HepG2 (cell line): ENCODE measurements around the gene ATM. TPM values are rescaled to one million over a fixed set of nuclear protein-coding genes. Genes with fewer than 3 reads are reported as not detected.

Experiments used
- ATAC-seq: fragments of 200-7000 bp; cut with Tn5 transposase; 3 replicates; pipeline ENCODE4 v1.9.1; 2020; ENCODE audit warnings: mild to moderate bottlenecking, moderate library complexity
- BruUV-seq: library from RNA; stranded (reverse); fragments of 400-500 nt; replicated peaks from 2 replicates; lab custom pipeline; 2021; lab: Mats Ljungman, UMichigan
- CTCF ChIA-PET: fragments of 300-600 bp; formaldehyde crosslinking; extraction: SDS; loops from one replicate; lab custom pipeline; 2021; ENCODE audit warnings: low total read pairs, inconsistent platforms, low intra/inter-chr PET ratio; lab: Yijun Ruan, JAX
- POLR2A ChIA-PET: fragments of 350-600 bp; sonication (Branson Sonifier 250); formaldehyde crosslinking; loops from one replicate; lab custom pipeline; 2020; ENCODE audit warnings: antibody characterized with exemption, inconsistent platforms; lab: Yijun Ruan, JAX
- DNase-seq: peaks from one replicate; pipeline ENCODE4 v3.0.0-alpha.2; 2015; ENCODE audit warnings: low spot score
- FAIRE-seq: peaks from 3 replicates; lab custom pipeline; 2011; peaks lifted over from hg19 to GRCh38; lab: Jason Lieb, UNC
- H2AFZ ChIP-seq: one replicate; pipeline ENCODE4 v1.6.1; 2011; ENCODE audit warnings: low read length, inconsistent platforms
- H3K27ac ChIP-seq: fragments of 300-600 bp; 3 replicates; pipeline ENCODE4 v1.8.0; 2011; ENCODE audit warnings: mixed run types, mild to moderate bottlenecking, mixed read lengths, low read length, inconsistent platforms; ENCODE audit not compliant: insufficient read depth; ENCODE audit errors: extremely low read length
- H3K27me3 ChIP-seq, 2 experiments: fragments of 200-600 bp in 1 of 2; 2 replicates in 1 of 2; 3 replicates in 1 of 2; pipeline versions ENCODE4 v1.6.0 to v1.8.0; 2011; ENCODE audit warnings: low read length in 2 of 2, mild to moderate bottlenecking in 2 of 2, moderate library complexity in 2 of 2, inconsistent platforms in 1 of 2; ENCODE audit not compliant: insufficient read depth in 2 of 2, control insufficient read depth in 1 of 2
- H3K36me3 ChIP-seq, 2 experiments: fragments of 200-600 bp in 1 of 2; replicated peaks in 1 of 2; 2 replicates in 1 of 2; 3 replicates in 1 of 2; pipeline versions ENCODE4 v1.5.1 to v1.8.0; 2011; ENCODE audit warnings: low read length in 2 of 2, inconsistent platforms in 1 of 2; ENCODE audit not compliant: insufficient read depth in 2 of 2, control insufficient read depth in 1 of 2
- H3K4me1 ChIP-seq: 2 replicates; pipeline ENCODE4 v1.5.1; 2012; ENCODE audit warnings: low read length, inconsistent platforms; ENCODE audit not compliant: insufficient read depth
- H3K4me2 ChIP-seq: 2 replicates; pipeline ENCODE4 v1.6.0; 2011; ENCODE audit warnings: low read depth, low read length, inconsistent platforms
- H3K4me3 ChIP-seq, 3 experiments: fragments of 200-600 bp in 1 of 3; sonication (generic), shearing (Covaris generic) in 1 of 3; replicated peaks in 1 of 3; 2 replicates each; pipeline ENCODE4 v1.5.1; 2011 to 2016; ENCODE audit warnings: low read length in 3 of 3, inconsistent platforms in 2 of 3, low read depth in 2 of 3, mild to moderate bottlenecking in 2 of 3, control low read depth in 1 of 3, mixed read lengths in 1 of 3; ENCODE audit not compliant: insufficient read depth in 1 of 3
- H3K79me2 ChIP-seq: one replicate; pipeline ENCODE4 v1.6.1; 2011; ENCODE audit warnings: low read length, inconsistent platforms; ENCODE audit not compliant: insufficient read depth
- H3K9ac ChIP-seq: 2 replicates; pipeline ENCODE4 v1.6.0; 2011; ENCODE audit warnings: mild to moderate bottlenecking, low read depth, low read length, inconsistent platforms; ENCODE audit not compliant: insufficient read depth
- H3K9me3 ChIP-seq: 2 replicates; pipeline ENCODE4 v1.5.1; 2012; ENCODE audit warnings: mild to moderate bottlenecking, low read length
- H4K20me1 ChIP-seq: 2 replicates; pipeline ENCODE4 v1.6.0; 2011; ENCODE audit warnings: inconsistent platforms, mild to moderate bottlenecking, low read length, moderate library complexity; ENCODE audit not compliant: insufficient read depth
- AFF4 ChIP-seq: sonication (generic); formaldehyde crosslinking; IDR thresholded peaks from 2 replicates; pipeline ENCODE4 v1.4.0; 2020; ENCODE audit warnings: missing genetic modification reagents
- ATF7-NPFF ChIP-seq: sonication (generic); formaldehyde crosslinking; IDR thresholded peaks from 2 replicates; pipeline ENCODE4 v1.8.1; 2023; ENCODE audit warnings: mild to moderate bottlenecking, low read depth, missing genetic modification reagents, moderate library complexity
- IKZF1 ChIP-seq: fragments of 450-650 bp; IDR thresholded peaks from 2 replicates; pipeline ENCODE4 v1.7.1; 2016
- MAFK ChIP-seq, 2 experiments: IDR thresholded peaks in 1 of 2; conservative IDR thresholded peaks in 1 of 2; 2 replicates each; pipeline ENCODE4 v1.6.1; 2011; ENCODE audit warnings: improper control_type of control experiment in 2 of 2, low read length in 2 of 2
- MED1 ChIP-seq: sonication (generic); formaldehyde crosslinking; IDR thresholded peaks from 2 replicates; pipeline ENCODE4 v1.4.0; 2020; ENCODE audit warnings: missing genetic modification reagents
- PRPF4 ChIP-seq: fragments of 200-400 bp; formaldehyde crosslinking; IDR thresholded peaks from 2 replicates; pipeline ENCODE4 v1.6.1; 2016; ENCODE audit warnings: low read length, low read depth; ENCODE audit not compliant: poor library complexity, severe bottlenecking
- RCOR2 ChIP-seq: IDR thresholded peaks from 2 replicates; pipeline ENCODE4 v1.6.1; 2016; ENCODE audit warnings: missing biosample characterization, missing genetic modification reagents
- SATB2 ChIP-seq: sonication (generic); formaldehyde crosslinking; IDR thresholded peaks from 2 replicates; pipeline ENCODE4 v1.5.0; 2020; ENCODE audit warnings: missing genetic modification reagents
- SRSF9 ChIP-seq: fragments of 200-400 bp; formaldehyde crosslinking; IDR thresholded peaks from 2 replicates; pipeline ENCODE4 v1.6.1; 2018; ENCODE audit warnings: borderline replicate concordance, mild to moderate bottlenecking, low read depth, low read length; ENCODE audit not compliant: insufficient read depth, poor library complexity, severe bottlenecking
- ZFP62 ChIP-seq: sonication (generic); formaldehyde crosslinking; IDR thresholded peaks from 2 replicates; pipeline ENCODE4 v1.4.0; 2020; ENCODE audit warnings: missing genetic modification reagents
- ZMAT3 ChIP-seq: sonication (generic); formaldehyde crosslinking; conservative IDR thresholded peaks from 2 replicates; pipeline ENCODE4 v1.7.0; 2021; ENCODE audit warnings: missing genetic modification reagents
- ZNF33A ChIP-seq: sonication (generic); formaldehyde crosslinking; IDR thresholded peaks from 2 replicates; pipeline ENCODE4 v1.5.1; 2020; ENCODE audit warnings: missing genetic modification reagents, mild to moderate bottlenecking, moderate library complexity, borderline replicate concordance
- ZNF564 ChIP-seq: sonication (generic); formaldehyde crosslinking; IDR thresholded peaks from 2 replicates; pipeline ENCODE4 v1.8.1; 2023; ENCODE audit warnings: mild to moderate bottlenecking, missing genetic modification reagents
- ZNF576 ChIP-seq: sonication (generic); formaldehyde crosslinking; IDR thresholded peaks from 2 replicates; pipeline ENCODE4 v1.4.0; 2020; ENCODE audit warnings: mild to moderate bottlenecking, missing genetic modification reagents
- WGBS: methylation state at CpG from one replicate; pipeline ENCODE4 v1.1.6; 2017; ENCODE audit warnings: low lambda C conversion rate; 5-methylcytosine and 5-hydroxymethylcytosine counted together
- in situ Hi-C: cut with HindIII; loops from 2 replicates; pipeline ENCODE4 v1.10.0; 2017; ENCODE audit warnings: low pct_unique_long_range_greater_than_20kb; ENCODE audit not compliant: extremely low pct_ligation_motif_present
- intact Hi-C: fragments of 100-400 bp; cut with micrococcal nuclease; formaldehyde crosslinking; loops from one replicate; pipeline ENCODE4 v1.10.0; 2022; ENCODE audit not compliant: unreplicated experiment
- polyA plus RNA-seq, 8 experiments: library from polyadenylated mRNA; depleted of rRNA in 3 of 8; stranded (reverse) in 7 of 8; unstranded in 1 of 8; fragments of >200 nt; fragmentation: Illumina TruSeq in 4 of 8; extraction: Trizol in 4 of 8; gene quantifications; 2 replicates each; pipeline versions ENCODE4 v1.2.1 to v1.2.3, GENCODE V29; 2011 to 2016; ENCODE audit warnings: low read depth in 4 of 8, missing spikeins in 1 of 8, mixed read lengths in 1 of 8; ENCODE audit not compliant: insufficient read depth in 1 of 8
- total RNA-seq, 5 experiments: library from RNA; depleted of rRNA; stranded (reverse); fragments of >200 nt; fragmentation: Illumina TruSeq; extraction: Trizol; gene quantifications; 2 replicates each; pipeline ENCODE4 v1.2.3, GENCODE V29; 2016; ENCODE audit warnings: low read depth in 1 of 5
- TF ChIP-seq, protein P1 (sequence below): sonication (generic); formaldehyde crosslinking; conservative IDR thresholded peaks from 2 replicates; pipeline ENCODE4 v1.8.0; 2022; ENCODE audit warnings: missing genetic modification reagents
- TF ChIP-seq, protein P2 (sequence below): sonication (generic); formaldehyde crosslinking; IDR thresholded peaks from 2 replicates; pipeline ENCODE4 v1.5.0; 2020; ENCODE audit warnings: missing genetic modification reagents

ATM gene
- total and polyA plus RNA-seq, 2 of the 13 experiments (the other 11 are each of a cell fraction or from before 2014, with no cell fraction given), result 40.0 to 71.6 TPM

GRCh38 chr11:108223348-108224149 is 682 bp downstream of the ATM start (continued):
- TF ChIP-seq AFF4 (CRISPR knock-in tag), result no peak
- TF ChIP-seq, all 625 proteins: peak for 34

DNA sequence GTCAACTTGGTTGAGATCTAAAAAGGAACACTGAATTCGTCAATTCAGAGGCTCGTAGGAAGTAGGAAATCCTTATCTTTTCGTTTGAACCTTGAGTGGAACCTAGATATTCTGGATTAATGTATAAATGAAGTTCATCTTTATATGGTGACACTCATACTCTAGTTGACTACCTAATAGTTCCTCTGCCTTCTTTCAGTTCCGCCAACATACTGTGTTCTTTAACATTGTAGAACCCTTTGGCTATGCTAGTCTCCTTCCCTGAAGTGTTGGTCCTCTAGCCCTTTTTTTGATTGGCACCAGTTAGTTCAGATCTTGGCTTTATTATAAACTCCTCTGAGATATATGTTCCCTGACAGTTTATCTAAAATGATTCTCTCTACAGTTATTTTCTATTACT is 1.5 kb downstream of the ATM start:
- Histone ChIP-seq H3K27ac (peak overlapping the region; percentile 94), H3K4me1 (peaks cover 45% of the 10 kb centered on the region), H3K79me2 (peaks cover 70% of the 10 kb centered on the region), H4K20me1 (no peaks in the 10 kb centered on the region), H3K4me2 (peak overlapping the region; percentile 89), H3K36me3 (peaks cover 0 to 10% of the 10 kb centered on the region in 2 experiments; a peak in 3 of 5 replicates), H3K9ac (peak overlapping the region; percentile 85), H3K4me3 (peak overlapping the region; percentile 79 to 91 (median 86); a peak in 5 of 6 replicates), H3K27me3 (peaks cover 0 to 2% of the 10 kb centered on the region in 2 experiments; a peak in 1 of 5 replicates), H2AFZ (no peak overlapping the region), H3K9me3 (no peaks in the 10 kb centered on the region)
- ATAC-seq, result no peak
- ChIA-PET POLR2A (interaction anchor here (5.7 kb wide), 1 partner anchor 9 kb away, joined by 56 read pairs; no protein-coding TSS in a partner anchor), CTCF (no interaction called here)
- FAIRE-seq, result no peak
- in situ Hi-C loops (no loop called here), intact Hi-C loops (loop anchor here (5.0 kb wide), 2 partner anchors 102 to 423 kb away; partner anchors contain the start of gene ACAT1)
- 38% methylated on average over 4 of the region's 4 CpGs for WGBS
- TF ChIP-seq MED1 (CRISPR knock-in tag), result no peak
- no peak for TF ChIP-seq ATF7-NPFF (CRISPR knock-in tag)
- no peak for TF ChIP-seq ZFP62 (CRISPR knock-in tag)
- no peak for TF ChIP-seq IKZF1
- no peak for TF ChIP-seq RCOR2 (CRISPR knock-in tag)
- no peak for TF ChIP-seq ZNF576
- no peak for TF ChIP-seq ZNF33A (CRISPR knock-in tag)
- TF ChIP-seq, protein P1, sequence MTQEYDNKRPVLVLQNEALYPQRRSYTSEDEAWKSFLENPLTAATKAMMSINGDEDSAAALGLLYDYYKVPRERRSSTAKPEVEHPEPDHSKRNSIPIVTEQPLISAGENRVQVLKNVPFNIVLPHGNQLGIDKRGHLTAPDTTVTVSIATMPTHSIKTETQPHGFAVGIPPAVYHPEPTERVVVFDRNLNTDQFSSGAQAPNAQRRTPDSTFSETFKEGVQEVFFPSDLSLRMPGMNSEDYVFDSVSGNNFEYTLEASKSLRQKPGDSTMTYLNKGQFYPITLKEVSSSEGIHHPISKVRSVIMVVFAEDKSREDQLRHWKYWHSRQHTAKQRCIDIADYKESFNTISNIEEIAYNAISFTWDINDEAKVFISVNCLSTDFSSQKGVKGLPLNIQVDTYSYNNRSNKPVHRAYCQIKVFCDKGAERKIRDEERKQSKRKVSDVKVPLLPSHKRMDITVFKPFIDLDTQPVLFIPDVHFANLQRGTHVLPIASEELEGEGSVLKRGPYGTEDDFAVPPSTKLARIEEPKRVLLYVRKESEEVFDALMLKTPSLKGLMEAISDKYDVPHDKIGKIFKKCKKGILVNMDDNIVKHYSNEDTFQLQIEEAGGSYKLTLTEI (CRISPR knock-in tag), result no peak
- TF ChIP-seq SRSF9, result no peak
- TF ChIP-seq MAFK (conservative IDR thresholded peaks at IDR 0.05 in 1 of 2, IDR thresholded peaks at IDR 0.05 in 1 of 2; ENCODE audit: low read length in 2 of 2), result no peak
- TF ChIP-seq, protein P2, sequence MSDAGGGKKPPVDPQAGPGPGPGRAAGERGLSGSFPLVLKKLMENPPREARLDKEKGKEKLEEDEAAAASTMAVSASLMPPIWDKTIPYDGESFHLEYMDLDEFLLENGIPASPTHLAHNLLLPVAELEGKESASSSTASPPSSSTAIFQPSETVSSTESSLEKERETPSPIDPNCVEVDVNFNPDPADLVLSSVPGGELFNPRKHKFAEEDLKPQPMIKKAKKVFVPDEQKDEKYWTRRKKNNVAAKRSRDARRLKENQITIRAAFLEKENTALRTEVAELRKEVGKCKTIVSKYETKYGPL (CRISPR knock-in tag), result no peak
- TF ChIP-seq PRPF4, result no peak
- TF ChIP-seq ZMAT3 (CRISPR knock-in tag), result no peak
- no peak for TF ChIP-seq ZNF564
- no peak for TF ChIP-seq SATB2
- no peak for DNase-seq
- BruUV-seq, result no TSS peak
